Activated CD4-positive, alpha-beta T cell treated with anti-CD3 and anti-CD28 coated beads, Interleukin-2, amount 10 ng/mL, durations not matched to agents 24 days and 14 days (primary cell): ENCODE results near the gene CDKL2. TPM values are rescaled to one million over a fixed set of nuclear protein-coding genes. Genes with fewer than 3 reads are reported as not detected.

Experiments used
- DNase-seq: peaks from one replicate; pipeline ENCODE4 v3.0.0; 2022
- H3K27ac Mint-ChIP-seq: one replicate; pipeline ENCODE4 v1.8.0; 2022; ENCODE audit warnings: mild to moderate bottlenecking, mixed read lengths
- H3K27me3 Mint-ChIP-seq: one replicate; pipeline ENCODE4 v1.8.0; 2022; ENCODE audit warnings: mixed read lengths
- H3K36me3 Mint-ChIP-seq: one replicate; pipeline ENCODE4 v1.8.0; 2022; ENCODE audit warnings: low read depth, mild to moderate bottlenecking, mixed read lengths
- H3K4me1 Mint-ChIP-seq: one replicate; pipeline ENCODE4 v1.8.0; 2021; ENCODE audit warnings: mixed read lengths
- H3K4me3 Mint-ChIP-seq: one replicate; pipeline ENCODE4 v1.8.0; 2022; ENCODE audit warnings: mild to moderate bottlenecking, moderate library complexity, mixed read lengths
- H3K9me3 Mint-ChIP-seq: one replicate; pipeline ENCODE4 v1.8.0; 2021; ENCODE audit warnings: mixed read lengths
- intact Hi-C: fragments of 100-400 bp; cut with micrococcal nuclease; formaldehyde crosslinking; loops from one replicate; pipeline ENCODE4 v1.15.1; 2023
- total RNA-seq: library from RNA; stranded (reverse); gene quantifications from 2 replicates; pipeline ENCODE4 v1.2.3, GENCODE V29; 2022

The CDKL2 gene
- total RNA-seq, 1 donor from 2014 or later: not detected

DNA sequence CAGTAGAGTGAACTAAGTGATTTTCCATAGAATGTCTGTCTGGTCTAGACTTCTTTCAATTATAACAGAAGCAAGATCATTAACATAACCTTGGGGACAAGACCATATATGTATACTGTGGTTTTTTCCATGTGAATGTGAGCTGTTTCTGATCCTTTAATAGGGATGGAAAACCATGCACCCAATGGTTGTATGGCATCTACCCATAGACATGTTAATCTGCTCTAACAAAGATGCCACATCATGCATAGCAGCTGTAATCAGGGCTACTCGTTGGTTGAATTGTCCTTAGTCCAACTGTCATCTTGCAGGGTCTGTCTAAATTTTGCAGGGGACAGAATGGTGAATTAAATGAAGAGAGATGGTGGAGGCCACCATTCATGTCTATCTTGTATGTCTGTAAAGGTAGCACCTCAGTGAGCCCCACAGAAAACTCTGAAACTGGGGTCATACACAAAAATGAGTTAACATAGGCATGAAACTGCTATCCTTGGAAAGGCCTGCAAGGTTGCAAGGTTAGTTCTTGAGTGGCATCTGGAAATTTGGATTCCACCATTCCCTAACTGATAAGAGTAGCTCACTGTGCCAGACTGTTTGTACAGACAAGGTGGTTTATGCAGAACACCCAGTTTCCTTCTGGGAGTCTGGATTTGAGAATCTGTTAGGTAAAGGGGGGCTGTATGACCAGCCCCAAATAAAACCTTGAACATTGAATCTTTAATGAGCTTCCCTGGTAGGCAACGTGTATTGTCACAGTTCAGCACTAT is 99.6 kb downstream of the CDKL2 start:
- intact Hi-C loops: no loop called here
- Mint-ChIP-seq H3K4me1 (no peaks in the 10 kb centered on the region), H3K27me3 (no peaks in the 10 kb centered on the region), H3K36me3 (peaks cover 60% of the 10 kb centered on the region), H3K27ac (no peak overlapping the region), H3K9me3 (peaks cover 9% of the 10 kb centered on the region), H3K4me3 (no peak overlapping the region)
- DNase-seq: no peak

Other genes with a start within 250 kb of the CDKL2 start
- gene RCHY1, start 116.1 kb downstream of the CDKL2 start, total RNA-seq: 22.4 and 29.4 TPM in 2 replicates
- gene THAP6, start 116.1 kb downstream of the CDKL2 start, total RNA-seq: 16.3 and 22.7 TPM in 2 replicates
- gene ODAPH, start 74.5 kb downstream of the CDKL2 start, total RNA-seq: 0.43 and 0.47 TPM in 2 replicates
- gene G3BP2, start 42.9 kb upstream of the CDKL2 start, total RNA-seq: 135 and 146 TPM in 2 replicates
- 42.8 and 44.0 TPM in 2 replicates for gene USO1, start 94.0 kb upstream of the CDKL2 start, total RNA-seq